Stimulated activated CD8-positive, alpha-beta memory T cell treated with anti-CD3 and anti-CD28 coated beads, Interleukin-15, amount 100 ng/mL, for 4 hours (primary cell): ENCODE data around the gene TENM4.
"Not testable (repeated sequence)": the region's sequence is repeated elsewhere in the genome, so short reads cannot be mapped to it uniquely, and the experiment has no call there.

Source experiments
- DNase-seq, 2 donors: peaks; one replicate each; pipeline ENCODE4 v3.0.0-alpha.2; 2020; ENCODE audit warnings: low read depth in 2 of 2

Gene TENM4

GRCh38 chr11:78645226-78646202 lies 795.3 kb downstream of the TENM4 start:
- peak; percentile 4 to 15 for DNase-seq

GRCh38 chr11:78643676-78644056 lies 797.2 kb downstream of the TENM4 start:
- DNase-seq = no peak

GRCh38 chr11:78642979-78643675 lies 797.7 kb downstream of the TENM4 start:
- DNase-seq = no peak

GRCh38 chr11:78641541-78641940 lies 799.3 kb downstream of the TENM4 start:
- DNase-seq = no peak

- DNase-seq = no peak
Observed at GRCh38 chr11:78638704-78639380, 802.0 kb downstream of the TENM4 start.

GRCh38 chr11:78637527-78637926 lies 803.3 kb downstream of the TENM4 start:
- DNase-seq = not testable (repeated sequence)

GRCh38 chr11:78635814-78636506 lies 804.9 kb downstream of the TENM4 start:
- DNase-seq = no peak

GRCh38 chr11:78633516-78634310 lies 807.1 kb downstream of the TENM4 start:
- no peak for DNase-seq

GRCh38 chr11:78630561-78631303 lies 810.1 kb downstream of the TENM4 start:
- no peak for DNase-seq

GRCh38 chr11:78630155-78630554 lies 810.7 kb downstream of the TENM4 start:
- no peak for DNase-seq

GRCh38 chr11:78622666-78623065 lies 818.2 kb downstream of the TENM4 start:
- DNase-seq = no peak

- no peak for DNase-seq
Observed at GRCh38 chr11:78620159-78620558, 820.7 kb downstream of the TENM4 start.

- no peak for DNase-seq
Observed at GRCh38 chr11:78615724-78616123, 825.1 kb downstream of the TENM4 start.

GRCh38 chr11:78613378-78613813 lies 827.4 kb downstream of the TENM4 start:
- DNase-seq = no peak

- DNase-seq = no peak
Observed at GRCh38 chr11:78612721-78613377, 828.0 kb downstream of the TENM4 start.

GRCh38 chr11:78609321-78609720 lies 831.5 kb downstream of the TENM4 start:
- DNase-seq = not testable (repeated sequence)

- DNase-seq = no peak
Observed at GRCh38 chr11:78607696-78608095, 833.1 kb downstream of the TENM4 start.

- no peak for DNase-seq
Observed at GRCh38 chr11:78606667-78607066, 834.2 kb downstream of the TENM4 start.

GRCh38 chr11:78605296-78605695 lies 835.5 kb downstream of the TENM4 start:
- DNase-seq = no peak

GRCh38 chr11:78603792-78604191 lies 837.0 kb downstream of the TENM4 start:
- no peak for DNase-seq
